ENCODE data around the gene NPAT.
A peak's percentile ranks its signal among the peaks of the same experiment; 100 is the strongest.
"Not testable (repeated sequence)": the region's sequence is repeated elsewhere in the genome, so short reads cannot be mapped to it uniquely, and the experiment has no call there.

The NPAT gene

GRCh38 chr11:108220721-108221336 is 1.6 kb downstream of the NPAT start:
- DNase-seq = peak in 1 of 51 donors; percentile 9

- no peak for DNase-seq
Observed at GRCh38 chr11:108218912-108219783, 3.3 kb downstream of the NPAT start.

- no peak for DNase-seq
Observed at GRCh38 chr11:108218455-108218854, 4.0 kb downstream of the NPAT start.

- no peak for DNase-seq
Observed at GRCh38 chr11:108216988-108217387, 5.5 kb downstream of the NPAT start.

GRCh38 chr11:108213784-108214183 is 8.7 kb downstream of the NPAT start:
- no peak for DNase-seq

- no peak for DNase-seq
Observed at GRCh38 chr11:108210441-108210840, 12.0 kb downstream of the NPAT start.

- DNase-seq = no peak
Observed at GRCh38 chr11:108207683-108208060, 14.8 kb downstream of the NPAT start.

GRCh38 chr11:108206969-108207682 is 15.3 kb downstream of the NPAT start:
- no peak for DNase-seq

GRCh38 chr11:108206171-108206570 is 16.3 kb downstream of the NPAT start:
- DNase-seq = no peak

- DNase-seq = no peak
Observed at GRCh38 chr11:108204929-108205499, 17.4 kb downstream of the NPAT start.

GRCh38 chr11:108204376-108204775 is 18.1 kb downstream of the NPAT start:
- no peak for DNase-seq

- DNase-seq = no peak
Observed at GRCh38 chr11:108203075-108203474, 19.4 kb downstream of the NPAT start.

- no peak for DNase-seq
Observed at GRCh38 chr11:108199446-108200321, 22.8 kb downstream of the NPAT start.

- peak in 1 of 51 donors; percentile 5 for DNase-seq
Observed at GRCh38 chr11:108198833-108199232, 23.6 kb downstream of the NPAT start.

- DNase-seq = no peak
Observed at GRCh38 chr11:108197351-108197750, 25.1 kb downstream of the NPAT start.

- DNase-seq = no peak
Observed at GRCh38 chr11:108196901-108197300, 25.5 kb downstream of the NPAT start.

GRCh38 chr11:108193725-108194124 is 28.7 kb downstream of the NPAT start:
- DNase-seq = no peak

- DNase-seq = no peak
Observed at GRCh38 chr11:108177570-108177969, 44.9 kb downstream of the NPAT start.

- no peak for DNase-seq
Observed at GRCh38 chr11:108170184-108170583, 52.3 kb downstream of the NPAT start.

GRCh38 chr11:108167624-108168023 is 54.8 kb downstream of the NPAT start:
- DNase-seq = no peak

- not testable (repeated sequence) for DNase-seq
Observed at GRCh38 chr11:108162878-108163277, 59.6 kb downstream of the NPAT start.

Data from hypothalamus (tissue), 51 donors.